K562 (cell line): Measurements from ENCODE around the gene BCAS4. TPM values are rescaled to one million over a fixed set of nuclear protein-coding genes. Genes with fewer than 3 reads are reported as not detected.

Experiments
- AFF1 ChIP-seq, 2 experiments: fragments of 450-650 bp; IDR thresholded peaks; 2 replicates each; pipeline ENCODE4 v1.6.1; 2018; ENCODE audit warnings: mild to moderate bottlenecking in 2 of 2, low read depth in 1 of 2; ENCODE audit not compliant: partially characterized antibody in 2 of 2
- CBX5 ChIP-seq: IDR thresholded peaks from 2 replicates; pipeline ENCODE4 v1.6.1; 2014; ENCODE audit warnings: low read depth, borderline replicate concordance
- CHCHD3 ChIP-seq: fragments of 250-450 bp; sonication (Bioruptor Pico); IDR thresholded peaks from 2 replicates; pipeline ENCODE4 v2.1.2; 2022; ENCODE audit warnings: mild to moderate bottlenecking
- CTBP1 ChIP-seq: fragments of 450-650 bp; IDR thresholded peaks from 2 replicates; pipeline ENCODE4 v1.6.1; 2016; ENCODE audit warnings: borderline replicate concordance
- DACH1 ChIP-seq: fragments of 450-650 bp; IDR thresholded peaks from 2 replicates; pipeline ENCODE4 v1.6.1; 2018; ENCODE audit not compliant: partially characterized antibody
- FOXJ3 ChIP-seq: sonication (generic); formaldehyde crosslinking; IDR thresholded peaks from 2 replicates; pipeline ENCODE4 v1.4.0; 2020; ENCODE audit warnings: mild to moderate bottlenecking, missing genetic modification reagents
- HDAC8 ChIP-seq: fragments of 450-650 bp; IDR thresholded peaks from 2 replicates; pipeline ENCODE4 v1.6.1; 2016; ENCODE audit warnings: mild to moderate bottlenecking, missing genetic modification characterization, moderate library complexity, missing compliant biosample characterization
- HLTF ChIP-seq: fragments of 450-650 bp; IDR thresholded peaks from 2 replicates; pipeline ENCODE4 v1.6.1; 2016
- KDM4B ChIP-seq, 2 experiments: fragments of 450-650 bp in 1 of 2; sonication (generic) in 1 of 2; IDR thresholded peaks; 2 replicates each; pipeline ENCODE4 v1.6.1; 2016 to 2017; ENCODE audit warnings: borderline replicate concordance in 2 of 2, antibody characterized with exemption in 1 of 2, low read depth in 1 of 2, mild to moderate bottlenecking in 1 of 2
- L3MBTL2 ChIP-seq: fragments of 450-650 bp; IDR thresholded peaks from 2 replicates; pipeline ENCODE4 v1.6.1; 2016; ENCODE audit warnings: mild to moderate bottlenecking, moderate library complexity
- NCOA2 ChIP-seq, 2 experiments: fragments of 450-650 bp; IDR thresholded peaks; 2 replicates each; pipeline ENCODE4 v1.6.1; 2018; ENCODE audit warnings: mild to moderate bottlenecking in 2 of 2, moderate library complexity in 1 of 2; ENCODE audit not compliant: partially characterized antibody in 2 of 2
- PHB2 ChIP-seq: fragments of 450-650 bp; IDR thresholded peaks from 2 replicates; pipeline ENCODE4 v1.6.1; 2017; ENCODE audit warnings: low read depth
- RHOXF2B ChIP-seq: fragments of 250-450 bp; sonication (Bioruptor Pico); conservative IDR thresholded peaks from 2 replicates; pipeline ENCODE4 v1.5.1; 2021
- SP1 ChIP-seq: sonication (generic); formaldehyde crosslinking; IDR thresholded peaks from 2 replicates; pipeline ENCODE4 v1.8.1; 2022; ENCODE audit warnings: mild to moderate bottlenecking, missing genetic modification reagents
- SRSF3 ChIP-seq: fragments of 200-400 bp; formaldehyde crosslinking; IDR thresholded peaks from 2 replicates; pipeline ENCODE4 v1.6.1; 2016; ENCODE audit warnings: mild to moderate bottlenecking, low read length, moderate library complexity; ENCODE audit not compliant: insufficient read depth
- STAG1 ChIP-seq: sonication (generic); formaldehyde crosslinking; IDR thresholded peaks from 2 replicates; pipeline ENCODE4 v1.5.0; 2020; ENCODE audit warnings: missing genetic modification reagents, borderline replicate concordance
- STAT6 ChIP-seq: sonication (generic); formaldehyde crosslinking; IDR thresholded peaks from 2 replicates; pipeline ENCODE4 v1.8.1; 2023; ENCODE audit warnings: mild to moderate bottlenecking, missing genetic modification reagents
- TBP ChIP-seq: optimal IDR thresholded peaks from 2 replicates; pipeline ENCODE3; 2011; ENCODE audit warnings: low read depth, low read length, improper control_type of control experiment
- ZNF274 ChIP-seq: IDR thresholded peaks from 2 replicates; pipeline ENCODE4 v1.6.1; 2011; ENCODE audit warnings: low read depth, mild to moderate bottlenecking, low read length, moderate library complexity, borderline replicate concordance
- ZNF79 ChIP-seq: fragments of 250-450 bp; sonication (Bioruptor Pico); IDR thresholded peaks from 2 replicates; pipeline ENCODE4 v1.4.0; 2020; ENCODE audit warnings: low read depth, mild to moderate bottlenecking, moderate library complexity
- polyA plus RNA-seq, 8 experiments: library from polyadenylated mRNA; depleted of rRNA in 4 of 8; stranded (reverse) in 5 of 8; unstranded in 3 of 8; fragments of >200 nt; fragmentation: Nextera tagmentation in 2 of 8; fragmentation: Illumina TruSeq in 1 of 8; extraction: Ambion mirVana in 2 of 8; extraction: Trizol in 1 of 8; gene quantifications; 2 replicates each; pipeline versions ENCODE4 v1.2.1 to v1.2.3, GENCODE V29; 2011 to 2014; ENCODE audit warnings: inconsistent platforms in 1 of 8, missing spikeins in 1 of 8
- total RNA-seq, 7 experiments: library from RNA; depleted of rRNA in 6 of 7; stranded (reverse); fragments of >200 nt in 6 of 7; fragmentation: Illumina TruSeq in 2 of 7; extraction: Trizol in 2 of 7; gene quantifications; 2 replicates each; pipeline versions ENCODE4 v1.2.1 to v1.2.3, GENCODE V29; 2011 to 2021; ENCODE audit warnings: low replicate concordance in 1 of 7

BCAS4 gene
- total and polyA plus RNA-seq, 9 of the 15 experiments (the other 6 are each of a cell fraction or from before 2014, with no cell fraction given), result 0.15 to 2.3 (median 0.47) TPM

GRCh38 chr20:50790651-50791277 is 4.1 kb upstream of the BCAS4 start (continued):
- TF ChIP-seq AFF1 (IDR thresholded peaks at IDR 0.05; ENCODE audit: low read depth in 1 of 2, partially characterized antibody in 2 of 2), result no peak
- 0 out of 4 replicates have a peak, but pooled peaks of 1 of the 2 experiments have one; percentile 64 for TF ChIP-seq KDM4B (IDR thresholded peaks at IDR 0.05; ENCODE audit: borderline replicate concordance in 2 of 2, low read depth in 1 of 2)
- no peak for TF ChIP-seq RHOXF2B (CRISPR knock-in tag)
- TF ChIP-seq TBP, result peak; percentile 62
- no peak for TF ChIP-seq HLTF
- no peak for TF ChIP-seq ZNF79
- peak; percentile 59; the same call in 1 of the 2 replicates for TF ChIP-seq SP1 (CRISPR knock-in tag)
- TF ChIP-seq PHB2, result no peak
- TF ChIP-seq CHCHD3 (CRISPR knock-in tag), result no peak
- no peak for TF ChIP-seq DACH1
- no peak; the same call in none of the 2 replicates for TF ChIP-seq CBX5
- TF ChIP-seq STAG1 (CRISPR knock-in tag), result no peak
- TF ChIP-seq HDAC8 (tag), result peak; percentile 81; the same call in 1 of the 2 replicates
- no peak for TF ChIP-seq SRSF3
- TF ChIP-seq NCOA2 (IDR thresholded peaks at IDR 0.05; ENCODE audit: partially characterized antibody in 2 of 2), result no peak
- TF ChIP-seq CTBP1, result peak; percentile 96
- no peak for TF ChIP-seq FOXJ3
- no peak for TF ChIP-seq ZNF274
- TF ChIP-seq L3MBTL2, result peak; percentile 91
- no peak for TF ChIP-seq STAT6 (CRISPR knock-in tag)
